ENCODE measurements around the gene SMAD6.
A peak's percentile ranks its signal among the peaks of the same experiment; 100 is the strongest.

The SMAD6 gene

GRCh38 chr15:66721954-66722353 lies 19.9 kb downstream of the SMAD6 start:
- DNase-seq = no peak

GRCh38 chr15:66722757-66723540 lies 20.9 kb downstream of the SMAD6 start:
- DNase-seq = no peak

- DNase-seq = no peak
Measured at GRCh38 chr15:66723826-66724731, 22.0 kb downstream of the SMAD6 start.

- no peak for DNase-seq
Measured at GRCh38 chr15:66724732-66725463, 22.9 kb downstream of the SMAD6 start.

- no peak for DNase-seq
Measured at GRCh38 chr15:66725464-66725785, 23.4 kb downstream of the SMAD6 start.

GRCh38 chr15:66726386-66726785 lies 24.4 kb downstream of the SMAD6 start:
- no peak for DNase-seq

- DNase-seq = peak; percentile 65
Measured at GRCh38 chr15:66729331-66729951, 27.4 kb downstream of the SMAD6 start.

GRCh38 chr15:66730168-66731021 lies 28.4 kb downstream of the SMAD6 start:
- DNase-seq = no peak

- no peak for DNase-seq
Measured at GRCh38 chr15:66733976-66734375, 31.9 kb downstream of the SMAD6 start.

- no peak for DNase-seq
Measured at GRCh38 chr15:66734961-66735908, 33.2 kb downstream of the SMAD6 start.

- DNase-seq = no peak
Measured at GRCh38 chr15:66735909-66736305, 33.9 kb downstream of the SMAD6 start.

- no peak for DNase-seq
Measured at GRCh38 chr15:66737243-66738010, 35.4 kb downstream of the SMAD6 start.

- no peak for DNase-seq
Measured at GRCh38 chr15:66738116-66738515, 36.1 kb downstream of the SMAD6 start.

GRCh38 chr15:66738595-66738994 lies 36.6 kb downstream of the SMAD6 start:
- DNase-seq = no peak

GRCh38 chr15:66739287-66739686 lies 37.3 kb downstream of the SMAD6 start:
- DNase-seq = no peak

- DNase-seq = no peak
Measured at GRCh38 chr15:66740802-66741201, 38.8 kb downstream of the SMAD6 start.

- DNase-seq = no peak
Measured at GRCh38 chr15:66741646-66742045, 39.6 kb downstream of the SMAD6 start.

GRCh38 chr15:66742286-66742685 lies 40.2 kb downstream of the SMAD6 start:
- DNase-seq = no peak

- no peak for DNase-seq
Measured at GRCh38 chr15:66743204-66743603, 41.2 kb downstream of the SMAD6 start.

All from retina (tissue), 1 donor.